H54 (cell line): Measurements from ENCODE around the gene ZNF232.
"Not testable (repeated sequence)": the region's sequence is repeated elsewhere in the genome, so short reads cannot be mapped to it uniquely, and the experiment has no call there.

Experiments
- DNase-seq: peaks from one replicate; pipeline ENCODE4 v3.0.0; 2011; ENCODE audit warnings: low spot score, mixed read lengths; ENCODE audit not compliant: insufficient read length
- FAIRE-seq: peaks from 3 replicates; lab custom pipeline; 2011; peaks lifted over from hg19 to GRCh38; lab: Jason Lieb, UNC
- POLR2A ChIP-seq: IDR thresholded peaks from 2 replicates; pipeline ENCODE4 v1.6.1; 2011; ENCODE audit warnings: low read depth, mild to moderate bottlenecking, low read length

ZNF232 gene

GRCh38 chr17:5133311-5133710 is 21.6 kb upstream of the ZNF232 start:
- TF ChIP-seq POLR2A: no peak
- no peak for DNase-seq
- FAIRE-seq: no peak

- not testable (repeated sequence) for DNase-seq, FAIRE-seq
Observed at GRCh38 chr17:5132503-5133225, 21.0 kb upstream of the ZNF232 start.

- DNase-seq, FAIRE-seq: not testable (repeated sequence)
Observed at GRCh38 chr17:5131799-5132502, 20.3 kb upstream of the ZNF232 start.

GRCh38 chr17:5131146-5131715 is 19.6 kb upstream of the ZNF232 start:
- FAIRE-seq (no peak), DNase-seq (no peak)
- no peak for TF ChIP-seq POLR2A

GRCh38 chr17:5130687-5131086 is 19.0 kb upstream of the ZNF232 start:
- not testable (repeated sequence) for DNase-seq, FAIRE-seq

GRCh38 chr17:5130261-5130660 is 18.6 kb upstream of the ZNF232 start:
- not testable (repeated sequence) for FAIRE-seq, DNase-seq

GRCh38 chr17:5129770-5130169 is 18.1 kb upstream of the ZNF232 start:
- DNase-seq, FAIRE-seq: not testable (repeated sequence)

GRCh38 chr17:5128905-5129535 is 17.3 kb upstream of the ZNF232 start:
- TF ChIP-seq POLR2A: no peak
- no peak for DNase-seq
- no peak for FAIRE-seq

- not testable (repeated sequence) for DNase-seq, FAIRE-seq
Observed at GRCh38 chr17:5128387-5128786, 16.7 kb upstream of the ZNF232 start.

GRCh38 chr17:5127910-5128309 is 16.2 kb upstream of the ZNF232 start:
- no peak for TF ChIP-seq POLR2A
- no peak for FAIRE-seq
- no peak for DNase-seq

GRCh38 chr17:5126719-5127488 is 15.2 kb upstream of the ZNF232 start:
- no peak for DNase-seq
- FAIRE-seq: no peak
- no peak for TF ChIP-seq POLR2A

- FAIRE-seq: not testable (repeated sequence)
Observed at GRCh38 chr17:5124896-5125295, 13.2 kb upstream of the ZNF232 start.

GRCh38 chr17:5124125-5124760 is 12.6 kb upstream of the ZNF232 start:
- not testable (repeated sequence) for DNase-seq, FAIRE-seq

More at GRCh38 chr17:5124896-5125295, 13.2 kb upstream of the ZNF232 start:
- DNase-seq: not testable (repeated sequence)
